HepG2 (cell line): ENCODE measurements around the gene PPP2R5B. TPM values are rescaled to one million over a fixed set of nuclear protein-coding genes. Genes with fewer than 3 reads are reported as not detected.

ENCODE experiments used
- ATAC-seq: fragments of 200-7000 bp; cut with Tn5 transposase; 3 replicates; pipeline ENCODE4 v1.9.1; 2020; ENCODE audit warnings: mild to moderate bottlenecking, moderate library complexity
- BruUV-seq: library from RNA; stranded (reverse); fragments of 400-500 nt; replicated peaks from 2 replicates; lab custom pipeline; 2021; lab: Mats Ljungman, UMichigan
- CTCF ChIA-PET: fragments of 300-600 bp; formaldehyde crosslinking; extraction: SDS; loops from one replicate; lab custom pipeline; 2021; ENCODE audit warnings: low total read pairs, inconsistent platforms, low intra/inter-chr PET ratio; lab: Yijun Ruan, JAX
- POLR2A ChIA-PET: fragments of 350-600 bp; sonication (Branson Sonifier 250); formaldehyde crosslinking; loops from one replicate; lab custom pipeline; 2020; ENCODE audit warnings: antibody characterized with exemption, inconsistent platforms; lab: Yijun Ruan, JAX
- DNase-seq: peaks from one replicate; pipeline ENCODE4 v3.0.0-alpha.2; 2015; ENCODE audit warnings: low spot score
- FAIRE-seq: peaks from 3 replicates; lab custom pipeline; 2011; peaks lifted over from hg19 to GRCh38; lab: Jason Lieb, UNC
- H2AFZ ChIP-seq: one replicate; pipeline ENCODE4 v1.6.1; 2011; ENCODE audit warnings: low read length, inconsistent platforms
- H3K27ac ChIP-seq: fragments of 300-600 bp; 3 replicates; pipeline ENCODE4 v1.8.0; 2011; ENCODE audit warnings: mixed run types, mild to moderate bottlenecking, mixed read lengths, low read length, inconsistent platforms; ENCODE audit not compliant: insufficient read depth; ENCODE audit errors: extremely low read length
- H3K27me3 ChIP-seq, 2 experiments: fragments of 200-600 bp in 1 of 2; 2 replicates in 1 of 2; 3 replicates in 1 of 2; pipeline versions ENCODE4 v1.6.0 to v1.8.0; 2011; ENCODE audit warnings: low read length in 2 of 2, mild to moderate bottlenecking in 2 of 2, moderate library complexity in 2 of 2, inconsistent platforms in 1 of 2; ENCODE audit not compliant: insufficient read depth in 2 of 2, control insufficient read depth in 1 of 2
- H3K36me3 ChIP-seq, 2 experiments: fragments of 200-600 bp in 1 of 2; replicated peaks in 1 of 2; 2 replicates in 1 of 2; 3 replicates in 1 of 2; pipeline versions ENCODE4 v1.5.1 to v1.8.0; 2011; ENCODE audit warnings: low read length in 2 of 2, inconsistent platforms in 1 of 2; ENCODE audit not compliant: insufficient read depth in 2 of 2, control insufficient read depth in 1 of 2
- H3K4me1 ChIP-seq: 2 replicates; pipeline ENCODE4 v1.5.1; 2012; ENCODE audit warnings: low read length, inconsistent platforms; ENCODE audit not compliant: insufficient read depth
- H3K4me2 ChIP-seq: 2 replicates; pipeline ENCODE4 v1.6.0; 2011; ENCODE audit warnings: low read depth, low read length, inconsistent platforms
- H3K4me3 ChIP-seq, 3 experiments: fragments of 200-600 bp in 1 of 3; sonication (generic), shearing (Covaris generic) in 1 of 3; replicated peaks in 1 of 3; 2 replicates each; pipeline ENCODE4 v1.5.1; 2011 to 2016; ENCODE audit warnings: low read length in 3 of 3, inconsistent platforms in 2 of 3, low read depth in 2 of 3, mild to moderate bottlenecking in 2 of 3, control low read depth in 1 of 3, mixed read lengths in 1 of 3; ENCODE audit not compliant: insufficient read depth in 1 of 3
- H3K79me2 ChIP-seq: one replicate; pipeline ENCODE4 v1.6.1; 2011; ENCODE audit warnings: low read length, inconsistent platforms; ENCODE audit not compliant: insufficient read depth
- H3K9ac ChIP-seq: 2 replicates; pipeline ENCODE4 v1.6.0; 2011; ENCODE audit warnings: mild to moderate bottlenecking, low read depth, low read length, inconsistent platforms; ENCODE audit not compliant: insufficient read depth
- H3K9me3 ChIP-seq: 2 replicates; pipeline ENCODE4 v1.5.1; 2012; ENCODE audit warnings: mild to moderate bottlenecking, low read length
- H4K20me1 ChIP-seq: 2 replicates; pipeline ENCODE4 v1.6.0; 2011; ENCODE audit warnings: inconsistent platforms, mild to moderate bottlenecking, low read length, moderate library complexity; ENCODE audit not compliant: insufficient read depth
- CTCF ChIP-seq: sonication (generic); formaldehyde crosslinking; IDR thresholded peaks from 2 replicates; pipeline ENCODE4 v1.5.0; 2020; ENCODE audit warnings: mild to moderate bottlenecking, missing genetic modification reagents, moderate library complexity
- FOXP4 ChIP-seq: sonication (generic); formaldehyde crosslinking; IDR thresholded peaks from 2 replicates; pipeline ENCODE4 v1.4.0; 2020; ENCODE audit warnings: missing genetic modification reagents
- GATAD2A ChIP-seq: IDR thresholded peaks from 2 replicates; pipeline ENCODE4 v1.6.1; 2016
- KDM2A ChIP-seq: sonication (generic); formaldehyde crosslinking; IDR thresholded peaks from 2 replicates; pipeline ENCODE4 v1.4.0; 2020; ENCODE audit warnings: low read depth, missing genetic modification reagents, borderline replicate concordance
- NFIB ChIP-seq: sonication (generic); formaldehyde crosslinking; IDR thresholded peaks from 2 replicates; pipeline ENCODE4 v1.9.0; 2021; ENCODE audit warnings: missing genetic modification reagents, mild to moderate bottlenecking, borderline replicate concordance
- PCBP1 ChIP-seq: fragments of 200-400 bp; formaldehyde crosslinking; IDR thresholded peaks from 2 replicates; pipeline ENCODE4 v1.6.1; 2017; ENCODE audit warnings: mild to moderate bottlenecking, low read depth, low read length, borderline replicate concordance
- PHF8 ChIP-seq: sonication (generic); formaldehyde crosslinking; IDR thresholded peaks from 2 replicates; pipeline ENCODE4 v1.5.0; 2020; ENCODE audit warnings: missing genetic modification reagents
- RBAK ChIP-seq: sonication (generic); formaldehyde crosslinking; IDR thresholded peaks from 2 replicates; pipeline ENCODE4 v1.5.1; 2020; ENCODE audit warnings: mild to moderate bottlenecking, missing genetic modification reagents
- ZFP62 ChIP-seq: sonication (generic); formaldehyde crosslinking; IDR thresholded peaks from 2 replicates; pipeline ENCODE4 v1.4.0; 2020; ENCODE audit warnings: missing genetic modification reagents
- ZNF333 ChIP-seq: sonication (generic); formaldehyde crosslinking; IDR thresholded peaks from 2 replicates; pipeline ENCODE4 v1.4.0; 2020; ENCODE audit warnings: mild to moderate bottlenecking, missing genetic modification reagents, borderline replicate concordance
- ZNF367 ChIP-seq: sonication (generic); formaldehyde crosslinking; IDR thresholded peaks from 2 replicates; pipeline ENCODE4 v1.4.0; 2020; ENCODE audit warnings: missing genetic modification reagents, borderline replicate concordance
- ZNF382 ChIP-seq: sonication (generic); formaldehyde crosslinking; IDR thresholded peaks from 2 replicates; pipeline ENCODE4 v1.5.0; 2020; ENCODE audit warnings: missing genetic modification reagents, mild to moderate bottlenecking, borderline replicate concordance
- ZNF747 ChIP-seq: sonication (generic); formaldehyde crosslinking; IDR thresholded peaks from 2 replicates; pipeline ENCODE4 v1.8.1; 2023; ENCODE audit warnings: missing genetic modification reagents, mild to moderate bottlenecking, borderline replicate concordance
- ZSCAN31 ChIP-seq: sonication (generic); formaldehyde crosslinking; IDR thresholded peaks from 2 replicates; pipeline ENCODE4 v1.5.0; 2020; ENCODE audit warnings: low read depth, mild to moderate bottlenecking, missing genetic modification reagents
- WGBS: methylation state at CpG from one replicate; pipeline ENCODE4 v1.1.6; 2017; ENCODE audit warnings: low lambda C conversion rate; 5-methylcytosine and 5-hydroxymethylcytosine counted together
- in situ Hi-C: cut with HindIII; loops from 2 replicates; pipeline ENCODE4 v1.10.0; 2017; ENCODE audit warnings: low pct_unique_long_range_greater_than_20kb; ENCODE audit not compliant: extremely low pct_ligation_motif_present
- intact Hi-C: fragments of 100-400 bp; cut with micrococcal nuclease; formaldehyde crosslinking; loops from one replicate; pipeline ENCODE4 v1.10.0; 2022; ENCODE audit not compliant: unreplicated experiment
- polyA plus RNA-seq, 8 experiments: library from polyadenylated mRNA; depleted of rRNA in 3 of 8; stranded (reverse) in 7 of 8; unstranded in 1 of 8; fragments of >200 nt; fragmentation: Illumina TruSeq in 4 of 8; extraction: Trizol in 4 of 8; gene quantifications; 2 replicates each; pipeline versions ENCODE4 v1.2.1 to v1.2.3, GENCODE V29; 2011 to 2016; ENCODE audit warnings: low read depth in 4 of 8, missing spikeins in 1 of 8, mixed read lengths in 1 of 8; ENCODE audit not compliant: insufficient read depth in 1 of 8
- total RNA-seq, 5 experiments: library from RNA; depleted of rRNA; stranded (reverse); fragments of >200 nt; fragmentation: Illumina TruSeq; extraction: Trizol; gene quantifications; 2 replicates each; pipeline ENCODE4 v1.2.3, GENCODE V29; 2016; ENCODE audit warnings: low read depth in 1 of 5
- TF ChIP-seq, protein P1 (sequence below): IDR thresholded peaks from 2 replicates; pipeline ENCODE4 v1.6.1; 2016; ENCODE audit warnings: low read depth

PPP2R5B gene
- total and polyA plus RNA-seq, 2 of the 13 experiments (the other 11 are each of a cell fraction or from before 2014, with no cell fraction given): 2.3 to 8.3 TPM

DNA sequence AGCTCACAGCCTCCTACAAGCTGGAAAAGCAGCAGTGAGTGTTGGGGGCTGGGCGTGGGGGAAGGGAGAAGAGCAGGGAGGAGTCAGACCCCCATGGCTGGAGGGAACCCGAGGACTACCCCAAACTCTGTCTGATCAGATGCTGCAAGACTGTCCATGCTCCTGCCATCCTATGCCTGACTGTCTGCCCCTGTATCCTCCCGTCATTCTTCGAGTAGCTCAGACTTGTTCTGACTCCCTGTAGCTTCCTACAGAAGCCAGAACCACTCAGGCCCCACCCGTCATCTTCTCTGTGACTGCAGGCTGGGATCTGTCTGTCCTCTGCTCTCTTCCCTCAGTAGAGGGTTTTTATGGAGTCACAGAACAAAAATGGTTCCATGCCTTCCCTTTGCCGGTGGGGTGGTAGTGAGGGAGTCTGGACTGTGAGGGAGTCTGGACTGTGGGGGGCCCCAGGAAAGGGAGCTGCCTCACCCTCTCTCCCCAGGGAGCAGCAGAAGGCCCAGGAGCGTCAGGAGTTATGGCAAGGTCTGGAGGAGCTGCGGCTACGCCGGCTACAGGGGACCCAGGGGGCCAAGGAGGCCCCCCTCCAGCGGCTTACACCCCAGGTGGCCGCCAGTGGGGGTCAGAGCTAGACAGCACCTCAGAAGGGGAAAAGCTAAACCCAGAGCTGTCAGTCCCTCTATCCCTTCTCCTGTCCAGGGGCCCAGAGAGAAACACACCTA, 8.9 kb downstream of the PPP2R5B start:
- no peaks in the 10 kb centered on the region for H3K79me2 ChIP-seq
- H3K4me2 ChIP-seq: no peak overlapping the region
- peaks cover 0 to 7% of the 10 kb centered on the region in 2 experiments; a peak in 2 of 5 replicates for H3K27me3 ChIP-seq
- H3K27ac ChIP-seq: no peak overlapping the region
- FAIRE-seq: no peak
- no peak for ATAC-seq
- CTCF ChIA-PET: no interaction called here
- no peaks in the 10 kb centered on the region for H4K20me1 ChIP-seq
- intact Hi-C loops (no loop called here), in situ Hi-C loops (no loop called here)
- H2AFZ ChIP-seq: no peak overlapping the region
- no TSS peak for BruUV-seq
- POLR2A ChIA-PET: interaction anchor here (0.6 to 4.7 kb wide), 5 partner anchors 9 to 65 kb away, joined by 3 to 40 read pairs (median 15); partner anchors contain the start of genes ATG2A, BATF2 and PPP2R5B
- no peak for TF ChIP-seq ZNF333 (CRISPR knock-in tag)
- TF ChIP-seq PHF8: no peak
- no peak for TF ChIP-seq FOXP4 (CRISPR knock-in tag)
- TF ChIP-seq CTCF: no peak
- no peak for TF ChIP-seq PCBP1
- TF ChIP-seq, protein P1, sequence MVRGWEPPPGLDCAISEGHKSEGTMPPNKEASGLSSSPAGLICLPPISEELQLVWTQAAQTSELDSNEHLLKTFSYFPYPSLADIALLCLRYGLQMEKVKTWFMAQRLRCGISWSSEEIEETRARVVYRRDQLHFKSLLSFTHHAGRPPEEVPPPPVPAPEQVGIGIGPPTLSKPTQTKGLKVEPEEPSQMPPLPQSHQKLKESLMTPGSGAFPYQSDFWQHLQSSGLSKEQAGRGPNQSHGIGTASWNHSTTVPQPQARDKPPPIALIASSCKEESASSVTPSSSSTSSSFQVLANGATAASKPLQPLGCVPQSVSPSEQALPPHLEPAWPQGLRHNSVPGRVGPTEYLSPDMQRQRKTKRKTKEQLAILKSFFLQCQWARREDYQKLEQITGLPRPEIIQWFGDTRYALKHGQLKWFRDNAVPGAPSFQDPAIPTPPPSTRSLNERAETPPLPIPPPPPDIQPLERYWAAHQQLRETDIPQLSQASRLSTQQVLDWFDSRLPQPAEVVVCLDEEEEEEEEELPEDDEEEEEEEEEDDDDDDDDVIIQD (CRISPR knock-in tag): no peak
- no peak for TF ChIP-seq ZNF382 (CRISPR knock-in tag)
- TF ChIP-seq NFIB: no peak
- no peak for TF ChIP-seq ZSCAN31 (CRISPR knock-in tag)
- no peak for TF ChIP-seq ZNF747 (CRISPR knock-in tag)
- no peak for TF ChIP-seq RBAK
- no peak for TF ChIP-seq ZFP62 (CRISPR knock-in tag)
- TF ChIP-seq ZNF367 (CRISPR knock-in tag): no peak
- TF ChIP-seq GATAD2A (CRISPR knock-in tag): no peak
- TF ChIP-seq KDM2A (CRISPR knock-in tag): no peak
- peaks cover 34% of the 10 kb centered on the region for H3K4me1 ChIP-seq
- WGBS: 94% methylated on average over 6 of the region's 12 CpGs
- no peaks in the 10 kb centered on the region for H3K9me3 ChIP-seq
- no peak overlapping the region for H3K4me3 ChIP-seq
- peaks cover 0 to 1% of the 10 kb centered on the region in 2 experiments; a peak in 1 of 5 replicates for H3K36me3 ChIP-seq
- DNase-seq: no peak
- H3K9ac ChIP-seq: no peak overlapping the region
